ENCODE measurements around the gene F2RL1.
"Not testable (repeated sequence)": the region's sequence is repeated elsewhere in the genome, so short reads cannot be mapped to it uniquely, and the experiment has no call there.

The F2RL1 gene

GRCh38 chr5:76821136-76821535 is 2.3 kb downstream of the F2RL1 start:
- TF ChIP-seq, protein P1, sequence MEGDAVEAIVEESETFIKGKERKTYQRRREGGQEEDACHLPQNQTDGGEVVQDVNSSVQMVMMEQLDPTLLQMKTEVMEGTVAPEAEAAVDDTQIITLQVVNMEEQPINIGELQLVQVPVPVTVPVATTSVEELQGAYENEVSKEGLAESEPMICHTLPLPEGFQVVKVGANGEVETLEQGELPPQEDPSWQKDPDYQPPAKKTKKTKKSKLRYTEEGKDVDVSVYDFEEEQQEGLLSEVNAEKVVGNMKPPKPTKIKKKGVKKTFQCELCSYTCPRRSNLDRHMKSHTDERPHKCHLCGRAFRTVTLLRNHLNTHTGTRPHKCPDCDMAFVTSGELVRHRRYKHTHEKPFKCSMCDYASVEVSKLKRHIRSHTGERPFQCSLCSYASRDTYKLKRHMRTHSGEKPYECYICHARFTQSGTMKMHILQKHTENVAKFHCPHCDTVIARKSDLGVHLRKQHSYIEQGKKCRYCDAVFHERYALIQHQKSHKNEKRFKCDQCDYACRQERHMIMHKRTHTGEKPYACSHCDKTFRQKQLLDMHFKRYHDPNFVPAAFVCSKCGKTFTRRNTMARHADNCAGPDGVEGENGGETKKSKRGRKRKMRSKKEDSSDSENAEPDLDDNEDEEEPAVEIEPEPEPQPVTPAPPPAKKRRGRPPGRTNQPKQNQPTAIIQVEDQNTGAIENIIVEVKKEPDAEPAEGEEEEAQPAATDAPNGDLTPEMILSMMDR (IDR thresholded peaks at IDR 0.05) = no peak
- Histone ChIP-seq H3K36me3 (ENCODE audit: control insufficient read depth, insufficient read depth, low read length) (no peaks in the 10 kb centered on the region), H3K4me1 (no peaks in the 10 kb centered on the region), H3K79me2 (no peaks in the 10 kb centered on the region), H3K27me3 (ENCODE audit: control insufficient read depth, insufficient read depth, low read length) (no peaks in the 10 kb centered on the region), H3K9me3 (ENCODE audit: control insufficient read depth, low read length) (no peaks in the 10 kb centered on the region), H3K27ac (no peak overlapping the region), H2AFZ (no peak overlapping the region), H3K9ac (no peak overlapping the region), H3K4me3 (ENCODE audit: low read depth, low read length) (no peak overlapping the region), H3K4me2 (ENCODE audit: low read length) (no peak overlapping the region)

DNA sequence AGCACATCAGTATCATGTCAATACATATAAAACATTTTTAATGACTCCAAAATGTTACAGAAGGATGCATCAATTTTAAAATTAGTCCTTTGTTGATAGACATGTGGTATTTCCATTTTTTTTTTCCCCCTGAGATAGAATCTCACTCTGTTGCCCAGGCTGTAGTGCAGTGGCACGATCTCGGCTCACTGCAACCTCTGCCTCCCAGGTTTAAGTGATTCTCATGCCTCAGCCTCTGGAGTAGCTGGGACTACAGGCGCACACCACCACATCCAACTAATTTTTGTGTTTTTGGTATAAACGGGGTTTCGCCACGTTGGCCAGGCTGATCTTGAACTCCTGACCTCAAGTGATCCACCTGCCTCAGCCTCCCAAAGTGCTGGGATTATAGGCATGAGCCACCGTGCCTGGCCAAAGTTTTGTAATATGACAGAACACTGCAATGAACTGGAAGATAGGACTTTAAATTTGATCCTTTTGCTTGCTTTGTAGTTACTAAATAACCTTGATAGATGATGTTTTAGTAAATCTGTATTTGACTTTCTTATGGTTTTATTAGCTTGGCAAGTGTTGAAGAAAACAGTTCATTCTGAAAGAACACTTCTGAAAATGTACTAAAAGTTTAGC is 3.4 kb downstream of the F2RL1 start:
- H3K4me1 ChIP-seq; H3K79me2 ChIP-seq; H3K27ac ChIP-seq; H3K9ac ChIP-seq; H2AFZ ChIP-seq; H3K9me3 ChIP-seq (ENCODE audit: control insufficient read depth, low read length); H3K4me3 ChIP-seq (ENCODE audit: low read depth, low read length); H3K27me3 ChIP-seq (ENCODE audit: control insufficient read depth, insufficient read depth, low read length); H3K4me2 ChIP-seq (ENCODE audit: low read length); H3K36me3 ChIP-seq (ENCODE audit: control insufficient read depth, insufficient read depth, low read length): not testable (repeated sequence)

- H3K79me2 ChIP-seq; H3K36me3 ChIP-seq (ENCODE audit: control insufficient read depth, insufficient read depth, low read length); H3K4me2 ChIP-seq (ENCODE audit: low read length); H3K4me1 ChIP-seq; H3K9me3 ChIP-seq (ENCODE audit: control insufficient read depth, low read length); H3K4me3 ChIP-seq (ENCODE audit: low read depth, low read length); H2AFZ ChIP-seq; H3K9ac ChIP-seq; H3K27me3 ChIP-seq (ENCODE audit: control insufficient read depth, insufficient read depth, low read length); H3K27ac ChIP-seq: not testable (repeated sequence)
These were observed 7.6 kb downstream of the F2RL1 start for GRCh38 chr5:76826416-76826815.

DNA sequence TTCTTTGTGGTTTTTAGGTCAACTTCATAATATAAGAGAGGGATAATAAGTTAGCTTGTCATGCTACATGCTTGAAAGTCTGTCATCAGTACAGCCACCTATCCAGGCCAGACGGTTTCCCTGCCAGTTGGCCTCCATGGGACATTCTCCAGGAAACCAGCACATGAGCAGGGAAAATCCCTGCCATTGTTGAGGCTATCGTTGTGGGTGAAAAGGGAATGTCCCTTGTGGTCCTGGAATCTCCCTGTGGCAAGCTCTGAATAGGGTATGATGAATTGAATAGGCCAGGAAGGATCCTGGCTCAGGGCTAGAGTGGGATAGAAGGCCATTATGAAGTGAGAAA is 12.3 kb downstream of the F2RL1 start:
- Histone ChIP-seq H3K9me3 (ENCODE audit: control insufficient read depth, low read length) (no peaks in the 10 kb centered on the region), H3K4me2 (ENCODE audit: low read length) (no peak overlapping the region), H3K36me3 (ENCODE audit: control insufficient read depth, insufficient read depth, low read length) (no peaks in the 10 kb centered on the region), H3K27me3 (ENCODE audit: control insufficient read depth, insufficient read depth, low read length) (no peaks in the 10 kb centered on the region), H3K9ac (no peak overlapping the region), H3K79me2 (no peaks in the 10 kb centered on the region), H2AFZ (no peak overlapping the region), H3K4me3 (ENCODE audit: low read depth, low read length) (no peak overlapping the region), H3K27ac (no peak overlapping the region), H3K4me1 (no peaks in the 10 kb centered on the region)
- TF ChIP-seq, protein P1 (IDR thresholded peaks at IDR 0.05) = no peak

- Histone ChIP-seq H3K4me3 (ENCODE audit: low read depth, low read length) (no peak overlapping the region), H2AFZ (no peak overlapping the region), H3K9ac (no peak overlapping the region), H3K36me3 (ENCODE audit: control insufficient read depth, insufficient read depth, low read length) (no peaks in the 10 kb centered on the region), H3K4me2 (ENCODE audit: low read length) (no peak overlapping the region), H3K9me3 (ENCODE audit: control insufficient read depth, low read length) (no peaks in the 10 kb centered on the region), H3K79me2 (no peaks in the 10 kb centered on the region), H3K27me3 (ENCODE audit: control insufficient read depth, insufficient read depth, low read length) (no peaks in the 10 kb centered on the region), H3K4me1 (no peaks in the 10 kb centered on the region), H3K27ac (no peak overlapping the region)
- TF ChIP-seq, protein P1 (IDR thresholded peaks at IDR 0.05) = no peak
These were observed 17.4 kb downstream of the F2RL1 start for GRCh38 chr5:76836181-76836580.

DNA sequence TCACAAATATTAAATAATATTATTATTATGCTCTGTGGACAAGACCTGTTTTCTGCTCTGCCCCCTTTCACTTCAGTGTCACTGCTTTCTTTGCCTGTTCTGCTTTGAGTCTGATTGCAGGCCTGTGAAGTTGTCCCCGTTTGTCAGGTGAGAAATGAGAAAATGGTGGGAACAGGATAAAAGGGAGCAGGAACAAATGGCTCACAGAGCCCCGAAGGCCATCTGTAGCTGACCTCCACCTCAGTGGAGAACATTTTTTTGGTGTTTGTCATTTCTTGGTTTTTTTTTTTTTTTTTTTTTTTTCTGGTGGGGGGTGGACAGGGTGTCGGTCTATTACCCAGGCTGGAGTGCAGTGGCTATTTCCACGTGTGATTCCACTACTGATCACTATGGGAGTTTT is 17.8 kb downstream of the F2RL1 start:
- Histone ChIP-seq H3K4me2 (ENCODE audit: low read length) (no peak overlapping the region), H3K27me3 (ENCODE audit: control insufficient read depth, insufficient read depth, low read length) (no peaks in the 10 kb centered on the region), H3K4me3 (ENCODE audit: low read depth, low read length) (no peak overlapping the region), H3K36me3 (ENCODE audit: control insufficient read depth, insufficient read depth, low read length) (no peaks in the 10 kb centered on the region), H3K79me2 (no peaks in the 10 kb centered on the region), H2AFZ (no peak overlapping the region), H3K4me1 (no peaks in the 10 kb centered on the region), H3K27ac (no peak overlapping the region), H3K9ac (no peak overlapping the region), H3K9me3 (ENCODE audit: control insufficient read depth, low read length) (no peaks in the 10 kb centered on the region)
- TF ChIP-seq, protein P1 (IDR thresholded peaks at IDR 0.05) = no peak

Data from parathyroid adenoma (tissue), 2 donors.